ENCODE data around the gene COPG1. TPM values are rescaled to one million over a fixed set of nuclear protein-coding genes. Genes with fewer than 3 reads are reported as not detected.

Gene COPG1
- total and polyA plus RNA-seq, 2 donors (not counting 3 experiments of a cell fraction or from before 2014, with no cell fraction given) = 112 to 202 TPM

DNA sequence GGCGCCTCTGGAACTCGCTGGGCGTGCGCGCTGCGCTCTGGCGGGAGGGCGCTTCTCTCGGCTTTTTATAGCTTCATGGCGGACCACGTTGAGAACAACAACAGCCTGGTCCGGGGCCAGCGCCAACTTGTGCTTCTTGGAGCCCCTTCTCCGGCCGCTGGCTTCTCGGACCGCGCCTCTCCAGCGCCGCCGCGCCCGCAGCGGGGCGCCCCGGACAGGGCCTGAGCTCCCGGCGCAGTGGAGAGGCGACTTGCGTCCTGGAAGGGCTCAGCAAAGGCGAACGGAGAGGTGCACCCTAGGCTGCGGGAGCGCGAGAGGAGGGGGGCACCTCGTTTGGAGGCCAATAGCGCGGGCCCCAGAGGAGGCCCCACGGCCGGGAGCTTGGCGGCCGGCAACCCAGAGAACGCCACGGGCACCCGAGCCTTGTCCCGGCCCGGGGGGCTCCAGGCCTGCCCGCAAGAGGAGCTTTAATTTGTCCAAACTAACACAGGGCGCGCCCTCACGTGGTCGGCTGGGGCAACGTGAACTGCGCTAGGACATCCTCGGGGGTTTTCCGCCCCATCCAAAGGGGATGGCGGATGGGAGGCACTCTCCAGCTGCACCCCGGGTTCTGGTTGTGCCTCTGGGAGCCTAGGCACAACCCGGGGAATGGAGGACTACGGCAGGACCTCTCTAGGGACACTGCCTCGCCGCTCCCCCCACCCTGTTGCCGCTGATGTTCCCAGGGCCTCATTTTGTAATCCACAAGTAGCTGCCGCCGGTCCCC lies 67.0 kb downstream of the COPG1 start:
- H3K4me1 ChIP-seq (ENCODE audit: control insufficient read depth, extremely low read depth, insufficient read depth, low read length) = peaks cover 4% of the 10 kb centered on the region
- peak overlapping the region; percentile 90 for H2AFZ ChIP-seq (ENCODE audit: low read depth, low read length)
- peak; percentile 78 for DNase-seq (ENCODE audit: low read depth, low spot score)
- TF ChIP-seq JUN (IDR thresholded peaks at IDR 0.05; ENCODE audit: borderline replicate concordance, insufficient read depth, insufficient read length, low read depth) (no peak), CTCF (IDR thresholded peaks at IDR 0.05; ENCODE audit: extremely low read depth in 1 of 2, insufficient read depth in 1 of 2, low read depth in 1 of 2, low read length in 2 of 2) (peak; percentile 52 to 63), MAX (IDR thresholded peaks at IDR 0.05; ENCODE audit: insufficient read depth, insufficient read length) (peak; percentile 64), POLR2AphosphoS5 (IDR thresholded peaks at IDR 0.05; ENCODE audit: insufficient read depth, low read depth, low read length) (peak; percentile 100), FOS (IDR thresholded peaks at IDR 0.05; ENCODE audit: borderline replicate concordance, insufficient read depth, low read length) (no peak), EZH2 (IDR thresholded peaks at IDR 0.05; ENCODE audit: borderline replicate concordance, low read depth, low read length, severe bottlenecking) (no peak), MYC (IDR thresholded peaks at IDR 0.05; ENCODE audit: low read depth, low read length) (no peak), GATA2 (IDR thresholded peaks at IDR 0.05; ENCODE audit: insufficient read depth, insufficient read length, low read depth, low read length) (no peak), POLR2A (IDR thresholded peaks at IDR 0.05; ENCODE audit: low read depth, low read length) (peak; percentile 100)
- H3K79me2 ChIP-seq (ENCODE audit: control insufficient read depth, insufficient read depth, low read length) = peaks cover 2% of the 10 kb centered on the region
- no peaks in the 10 kb centered on the region for H3K9me1 ChIP-seq (replicated peaks; ENCODE audit: control insufficient read depth, extremely low read depth, insufficient read depth, low read length)
- peak overlapping the region; percentile 64 for H3K4me2 ChIP-seq (ENCODE audit: insufficient read depth, low read length)
- dilution Hi-C loops (cut with MboI; ENCODE audit: extremely low pct_ligation_motif_present, low sequenced_read_pairs) (no loop called here), intact Hi-C loops (cut with micrococcal nuclease) (loop anchor here (5.0 kb wide), 1 partner anchor 134 kb away; the partner anchor contains the start of gene CNBP)
- H3K9ac ChIP-seq (replicated peaks; ENCODE audit: extremely low read depth, insufficient read depth, low read length) = peak overlapping the region; percentile 73
- ChIA-PET CTCF (interaction anchor here (0.8 to 2.7 kb wide), 19 partner anchors 9 to 346 kb away, joined by 3 to 26 read pairs (median 5); partner anchors contain the start of genes EFCAB12 and HMCES), POLR2A (interaction anchor here (0.8 to 2.2 kb wide), 14 partner anchors 10 to 341 kb away, joined by 3 to 12 read pairs (median 4); no protein-coding TSS in a partner anchor)
- BruUV-seq (replicated peaks) = no TSS peak
- peak; percentile 91 for FAIRE-seq
- peak overlapping the region; percentile 51 to 90 (median 68) for H3K4me3 ChIP-seq (replicated peaks in 1 of 3; ENCODE audit: insufficient read depth in 1 of 3, low read depth in 1 of 3, low read length in 3 of 3)
- no peaks in the 10 kb centered on the region for H3K27me3 ChIP-seq (ENCODE audit: control insufficient read depth in 2 of 2, insufficient read depth in 2 of 2, low read length in 2 of 2)
- peak overlapping the region; percentile 76 for H3K27ac ChIP-seq (ENCODE audit: insufficient read depth, low read depth, low read length)
- no peaks in the 10 kb centered on the region for H3K9me3 ChIP-seq (replicated peaks; ENCODE audit: control insufficient read depth, insufficient read depth, low read length)
- no peaks in the 10 kb centered on the region for H3K36me3 ChIP-seq (ENCODE audit: control insufficient read depth in 2 of 2, extremely low read depth in 1 of 2, insufficient read depth in 2 of 2, low read length in 2 of 2)
- no peaks in the 10 kb centered on the region for H4K20me1 ChIP-seq (replicated peaks; ENCODE audit: control insufficient read depth, extremely low read depth, insufficient read depth, low read length)
